WTC11 (cell line): ENCODE measurements around the gene PACS1. TPM values are rescaled to one million over a fixed set of nuclear protein-coding genes. Genes with fewer than 3 reads are reported as not detected.
"Not testable (repeated sequence)": the region's sequence is repeated elsewhere in the genome, so short reads cannot be mapped to it uniquely, and the experiment has no call there.

Experiments
- ATAC-seq: fragments of 200-7000 bp; cut with Tn5 transposase; 2 replicates; pipeline ENCODE4 v1.10.0; 2021; ENCODE audit warnings: mild to moderate bottlenecking, moderate library complexity
- CTCF ChIA-PET: fragments of 300-600 bp; sonication (Branson Sonifier 250); formaldehyde crosslinking; loops from one replicate; lab custom pipeline; 2021; ENCODE audit warnings: antibody characterized with exemption; lab: Charles Lee
- POLR2A ChIA-PET: fragments of 350-600 bp; sonication (Branson Sonifier 250); formaldehyde crosslinking; loops from one replicate; lab custom pipeline; 2021; ENCODE audit warnings: antibody characterized with exemption; lab: Charles Lee
- DNase-seq: peaks from one replicate; pipeline ENCODE4 v3.0.0; 2021; ENCODE audit warnings: low spot score
- H3K27ac Mint-ChIP-seq: 2 replicates; pipeline ENCODE4 v1.8.0; 2021; ENCODE audit warnings: mixed read lengths
- H3K27me3 Mint-ChIP-seq: 2 replicates; pipeline ENCODE4 v1.8.0; 2021; ENCODE audit warnings: low read depth, mild to moderate bottlenecking, moderate library complexity, mixed read lengths
- H3K36me3 Mint-ChIP-seq: 2 replicates; pipeline ENCODE4 v1.8.0; 2021; ENCODE audit warnings: mixed read lengths
- H3K4me1 Mint-ChIP-seq: 2 replicates; pipeline ENCODE4 v1.8.0; 2022; ENCODE audit warnings: mixed read lengths
- H3K4me3 Mint-ChIP-seq: 2 replicates; pipeline ENCODE4 v1.8.0; 2021; ENCODE audit warnings: mild to moderate bottlenecking, moderate library complexity, mixed read lengths
- H3K9me3 Mint-ChIP-seq: 2 replicates; pipeline ENCODE4 v1.8.0; 2021; ENCODE audit warnings: mixed read lengths
- ATF1 ChIP-seq: sonication (generic); formaldehyde crosslinking; IDR thresholded peaks from 2 replicates; pipeline ENCODE4 v1.8.1; 2023; ENCODE audit warnings: mild to moderate bottlenecking, moderate library complexity, missing genetic modification reagents
- CBFB ChIP-seq: sonication (generic); formaldehyde crosslinking; IDR thresholded peaks from 2 replicates; pipeline ENCODE4 v1.8.1; 2022; ENCODE audit warnings: mild to moderate bottlenecking, low read depth, missing genetic modification reagents
- ERG ChIP-seq: fragments of 250-450 bp; sonication (Bioruptor Pico); IDR thresholded peaks from 2 replicates; pipeline ENCODE4 v1.8.0; 2021; ENCODE audit warnings: mild to moderate bottlenecking
- HMGA2 ChIP-seq: fragments of 250-450 bp; sonication (Bioruptor Pico); IDR thresholded peaks from 2 replicates; pipeline ENCODE4 v1.4.0; 2021; ENCODE audit warnings: mild to moderate bottlenecking, moderate library complexity
- JUN ChIP-seq: sonication (generic); formaldehyde crosslinking; IDR thresholded peaks from 2 replicates; pipeline ENCODE4 v1.8.0; 2023; ENCODE audit warnings: mild to moderate bottlenecking, missing genetic modification reagents
- NR3C1 ChIP-seq: sonication (generic); formaldehyde crosslinking; conservative IDR thresholded peaks from 2 replicates; pipeline ENCODE4 v1.8.1; 2023; ENCODE audit warnings: low read depth, mild to moderate bottlenecking, missing genetic modification reagents
- STAT6 ChIP-seq: sonication (generic); formaldehyde crosslinking; conservative IDR thresholded peaks from 2 replicates; pipeline ENCODE4 v1.8.1; 2023; ENCODE audit warnings: mild to moderate bottlenecking, low read depth, missing genetic modification reagents, moderate library complexity
- TCF7 ChIP-seq: sonication (generic); formaldehyde crosslinking; IDR thresholded peaks from 2 replicates; pipeline ENCODE4 v1.8.0; 2022; ENCODE audit warnings: mild to moderate bottlenecking, low read depth, missing genetic modification reagents, moderate library complexity
- ZNF138 ChIP-seq: sonication (generic); formaldehyde crosslinking; conservative IDR thresholded peaks from 2 replicates; pipeline ENCODE4 v1.8.1; 2022; ENCODE audit warnings: mild to moderate bottlenecking, moderate library complexity, missing genetic modification reagents
- ZNF317 ChIP-seq: sonication (generic); formaldehyde crosslinking; IDR thresholded peaks from 2 replicates; pipeline ENCODE4 v1.8.1; 2023; ENCODE audit warnings: low read depth, mild to moderate bottlenecking, moderate library complexity, missing genetic modification reagents, borderline replicate concordance
- total RNA-seq: library from RNA; stranded (reverse); gene quantifications from 3 replicates; pipeline ENCODE4 v1.2.3, GENCODE V29; 2021
- TF ChIP-seq, protein P1 (sequence below): sonication (generic); formaldehyde crosslinking; IDR thresholded peaks from 2 replicates; pipeline ENCODE4 v1.8.1; 2023; ENCODE audit warnings: mild to moderate bottlenecking, missing genetic modification reagents, moderate library complexity
- TF ChIP-seq, protein P2 (sequence below): sonication (generic); formaldehyde crosslinking; IDR thresholded peaks from 2 replicates; pipeline ENCODE4 v1.8.1; 2022; ENCODE audit warnings: missing genetic modification reagents, borderline replicate concordance

Gene PACS1
- total RNA-seq, 1 experiment from 2014 or later = 34.8 TPM

- TF ChIP-seq, protein P1, sequence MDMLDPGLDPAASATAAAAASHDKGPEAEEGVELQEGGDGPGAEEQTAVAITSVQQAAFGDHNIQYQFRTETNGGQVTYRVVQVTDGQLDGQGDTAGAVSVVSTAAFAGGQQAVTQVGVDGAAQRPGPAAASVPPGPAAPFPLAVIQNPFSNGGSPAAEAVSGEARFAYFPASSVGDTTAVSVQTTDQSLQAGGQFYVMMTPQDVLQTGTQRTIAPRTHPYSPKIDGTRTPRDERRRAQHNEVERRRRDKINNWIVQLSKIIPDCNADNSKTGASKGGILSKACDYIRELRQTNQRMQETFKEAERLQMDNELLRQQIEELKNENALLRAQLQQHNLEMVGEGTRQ (CRISPR knock-in tag) = no peak
- TF ChIP-seq HMGA2 (CRISPR knock-in tag) (no peak), TCF7 (CRISPR knock-in tag) (no peak)
- TF ChIP-seq, all 79 proteins: peak for 0
Observed at GRCh38 chr11:66089067-66089466, 19.0 kb downstream of the PACS1 start (continued).

DNA sequence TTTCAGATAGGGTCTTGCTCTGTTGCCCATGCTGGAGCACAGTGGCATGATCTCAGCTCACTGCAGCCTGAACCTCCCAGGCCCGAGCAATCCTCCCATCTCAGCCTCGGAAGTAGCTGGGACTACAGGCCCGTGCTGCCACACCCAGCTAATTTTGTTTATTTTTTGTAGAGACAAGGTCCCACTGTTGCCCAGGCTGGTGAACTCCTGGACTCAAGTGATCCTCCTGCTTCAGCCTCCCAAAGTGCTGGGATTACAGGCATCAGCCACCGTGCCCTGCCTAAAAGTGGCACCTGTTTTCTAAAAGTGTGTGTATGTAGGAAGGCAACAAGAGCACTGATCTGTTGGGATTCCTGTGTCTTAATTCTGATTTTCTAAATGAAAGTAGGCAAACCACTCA lies 20.2 kb downstream of the PACS1 start:
- TF ChIP-seq ERG (CRISPR knock-in tag) (no peak), ZNF317 (no peak), STAT6 (CRISPR knock-in tag) (no peak)
- TF ChIP-seq, protein P2, sequence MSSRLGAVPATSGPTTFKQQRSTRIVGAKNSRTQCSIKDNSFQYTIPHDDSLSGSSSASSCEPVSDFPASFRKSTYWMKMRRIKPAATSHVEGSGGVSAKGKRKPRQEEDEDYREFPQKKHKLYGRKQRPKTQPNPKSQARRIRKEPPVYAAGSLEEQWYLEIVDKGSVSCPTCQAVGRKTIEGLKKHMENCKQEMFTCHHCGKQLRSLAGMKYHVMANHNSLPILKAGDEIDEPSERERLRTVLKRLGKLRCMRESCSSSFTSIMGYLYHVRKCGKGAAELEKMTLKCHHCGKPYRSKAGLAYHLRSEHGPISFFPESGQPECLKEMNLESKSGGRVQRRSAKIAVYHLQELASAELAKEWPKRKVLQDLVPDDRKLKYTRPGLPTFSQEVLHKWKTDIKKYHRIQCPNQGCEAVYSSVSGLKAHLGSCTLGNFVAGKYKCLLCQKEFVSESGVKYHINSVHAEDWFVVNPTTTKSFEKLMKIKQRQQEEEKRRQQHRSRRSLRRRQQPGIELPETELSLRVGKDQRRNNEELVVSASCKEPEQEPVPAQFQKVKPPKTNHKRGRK (CRISPR knock-in tag) = no peak
- TF ChIP-seq, protein P1 (CRISPR knock-in tag) = no peak
- H3K9me3 Mint-ChIP-seq = no peaks in the 10 kb centered on the region
- ATAC-seq (no peak), DNase-seq (no peak)
- no peak overlapping the region for H3K27ac Mint-ChIP-seq
- POLR2A ChIA-PET = no interaction called here
- H3K4me3 Mint-ChIP-seq = no peak overlapping the region
- no peaks in the 10 kb centered on the region for H3K4me1 Mint-ChIP-seq
- no peaks in the 10 kb centered on the region for H3K36me3 Mint-ChIP-seq
- CTCF ChIA-PET = no interaction called here
- H3K27me3 Mint-ChIP-seq = no peaks in the 10 kb centered on the region

GRCh38 chr11:66092125-66092524 lies 22.1 kb downstream of the PACS1 start:
- CTCF ChIA-PET, H3K27me3 Mint-ChIP-seq, DNase-seq, ATAC-seq, H3K36me3 Mint-ChIP-seq, H3K4me3 Mint-ChIP-seq, H3K4me1 Mint-ChIP-seq, H3K27ac Mint-ChIP-seq, POLR2A ChIA-PET, H3K9me3 Mint-ChIP-seq: not testable (repeated sequence)

DNA sequence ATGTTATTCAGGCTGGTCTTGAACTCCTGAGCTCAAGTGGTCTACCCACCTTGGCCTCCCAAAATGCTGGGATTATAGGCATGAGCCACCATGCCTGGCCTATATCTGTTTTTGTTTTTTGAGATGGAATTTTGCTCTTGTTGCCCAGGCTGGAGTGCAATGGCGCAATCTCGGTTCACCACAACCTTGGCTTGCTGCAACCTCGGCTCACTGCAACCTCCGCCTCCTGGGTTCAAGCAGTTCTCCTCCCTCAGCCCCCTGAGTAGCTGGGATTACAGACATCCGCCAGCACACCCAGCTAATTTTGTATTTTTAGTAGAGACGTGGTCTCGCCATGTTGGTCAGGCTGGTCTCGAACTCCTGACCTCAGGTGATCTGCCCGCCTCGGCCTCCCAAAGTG lies 29.7 kb downstream of the PACS1 start:
- CTCF ChIA-PET, H3K4me3 Mint-ChIP-seq, H3K27me3 Mint-ChIP-seq, H3K9me3 Mint-ChIP-seq, H3K27ac Mint-ChIP-seq, H3K36me3 Mint-ChIP-seq, POLR2A ChIA-PET, ATAC-seq, H3K4me1 Mint-ChIP-seq, DNase-seq: not testable (repeated sequence)

GRCh38 chr11:66100272-66101065 lies 30.4 kb downstream of the PACS1 start:
- ATAC-seq = no peak
- CTCF ChIA-PET = no interaction called here
- POLR2A ChIA-PET = no interaction called here
- no peak for DNase-seq
- no peaks in the 10 kb centered on the region for H3K27me3 Mint-ChIP-seq
- H3K9me3 Mint-ChIP-seq = no peaks in the 10 kb centered on the region
- H3K4me3 Mint-ChIP-seq = no peak overlapping the region
- H3K36me3 Mint-ChIP-seq = no peaks in the 10 kb centered on the region
- peak overlapping the region; percentile 79 for H3K27ac Mint-ChIP-seq
- peaks cover 7% of the 10 kb centered on the region for H3K4me1 Mint-ChIP-seq
- TF ChIP-seq NR3C1 (CRISPR knock-in tag) = no peak
- TF ChIP-seq ATF1 (CRISPR knock-in tag) = no peak
- TF ChIP-seq JUN (CRISPR knock-in tag) = no peak
- TF ChIP-seq CBFB (CRISPR knock-in tag) = no peak
- no peak for TF ChIP-seq ZNF138
- TF ChIP-seq, protein P2 (CRISPR knock-in tag) = no peak
